ENCODE measurements around the gene LSM14A.

Gene LSM14A

DNA sequence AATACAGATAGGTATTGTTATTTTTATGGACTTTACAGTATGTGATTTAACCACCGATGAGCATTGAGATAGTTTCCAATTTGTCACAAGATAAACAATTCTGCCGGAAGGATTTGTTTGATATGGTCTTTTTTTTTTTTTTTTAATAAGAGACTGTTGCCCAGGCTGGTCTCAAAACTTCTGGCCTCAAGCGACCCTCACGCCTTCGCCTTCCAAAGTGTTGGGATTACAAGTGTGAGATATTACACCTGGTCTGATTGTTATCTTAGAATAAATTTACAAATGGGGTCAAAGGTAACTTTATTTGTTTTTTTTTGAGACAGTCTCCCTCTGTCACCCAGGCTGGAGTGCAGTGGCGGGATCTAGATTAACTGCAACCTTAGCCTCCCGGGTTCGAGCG, 83.2 kb downstream of the LSM14A start:
- no peak for DNase-seq (ENCODE audit: low read depth in 2 of 2)

DNA sequence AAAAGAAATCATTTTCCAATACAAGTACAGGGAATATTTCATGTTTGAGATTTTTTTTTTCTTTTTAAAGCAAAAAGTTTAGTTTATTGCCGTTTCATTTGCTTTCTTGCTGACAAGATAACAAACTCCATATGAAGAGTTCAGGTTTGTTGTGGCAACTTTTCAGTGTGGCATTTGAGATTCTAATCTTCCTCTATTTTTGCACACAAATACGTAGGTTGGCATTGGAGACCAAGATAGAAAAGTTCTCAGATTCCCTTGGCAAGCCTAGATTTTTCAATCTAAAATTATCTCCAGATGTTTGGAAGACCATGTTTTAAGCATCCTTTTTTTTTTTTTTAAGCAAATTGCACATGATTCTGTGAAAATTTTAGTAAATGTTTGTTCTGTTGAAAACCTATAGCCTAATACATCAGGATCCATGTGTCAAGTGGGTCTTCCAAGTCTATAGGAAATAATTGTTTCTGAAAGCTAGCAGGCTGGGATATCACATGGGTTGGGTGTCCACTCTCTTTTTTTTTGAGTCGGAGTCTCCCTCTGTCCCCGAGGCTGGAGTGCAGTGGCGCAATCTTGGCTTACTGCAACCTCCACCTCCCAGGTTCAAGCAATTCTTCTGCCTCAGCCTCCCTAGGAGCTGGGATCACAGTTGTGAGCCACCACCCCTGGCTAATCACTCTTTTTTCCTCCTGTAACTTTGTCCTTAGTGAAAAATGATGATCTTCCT, 84.7 kb downstream of the LSM14A start:
- no peak for DNase-seq (ENCODE audit: low read depth in 2 of 2)

DNA sequence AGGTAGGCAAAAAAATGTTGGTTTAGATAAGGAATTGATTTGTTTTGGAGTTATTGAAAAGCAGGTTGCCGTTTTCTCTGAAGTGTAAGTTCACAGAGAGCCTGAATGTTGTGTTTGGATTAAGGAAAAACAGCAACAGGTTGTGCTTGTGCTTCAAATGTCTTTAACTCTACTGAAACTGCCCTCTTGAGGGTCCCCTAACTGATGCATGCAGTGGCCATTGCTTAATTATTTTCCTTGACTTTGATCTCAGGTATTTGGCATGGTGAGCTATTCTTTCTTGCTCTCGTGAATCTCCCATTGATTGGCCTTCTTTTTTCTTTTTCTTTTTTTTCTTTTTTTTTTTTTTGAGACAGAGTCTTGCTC, 85.2 kb downstream of the LSM14A start:
- no peak for DNase-seq (ENCODE audit: low read depth in 2 of 2)

DNA sequence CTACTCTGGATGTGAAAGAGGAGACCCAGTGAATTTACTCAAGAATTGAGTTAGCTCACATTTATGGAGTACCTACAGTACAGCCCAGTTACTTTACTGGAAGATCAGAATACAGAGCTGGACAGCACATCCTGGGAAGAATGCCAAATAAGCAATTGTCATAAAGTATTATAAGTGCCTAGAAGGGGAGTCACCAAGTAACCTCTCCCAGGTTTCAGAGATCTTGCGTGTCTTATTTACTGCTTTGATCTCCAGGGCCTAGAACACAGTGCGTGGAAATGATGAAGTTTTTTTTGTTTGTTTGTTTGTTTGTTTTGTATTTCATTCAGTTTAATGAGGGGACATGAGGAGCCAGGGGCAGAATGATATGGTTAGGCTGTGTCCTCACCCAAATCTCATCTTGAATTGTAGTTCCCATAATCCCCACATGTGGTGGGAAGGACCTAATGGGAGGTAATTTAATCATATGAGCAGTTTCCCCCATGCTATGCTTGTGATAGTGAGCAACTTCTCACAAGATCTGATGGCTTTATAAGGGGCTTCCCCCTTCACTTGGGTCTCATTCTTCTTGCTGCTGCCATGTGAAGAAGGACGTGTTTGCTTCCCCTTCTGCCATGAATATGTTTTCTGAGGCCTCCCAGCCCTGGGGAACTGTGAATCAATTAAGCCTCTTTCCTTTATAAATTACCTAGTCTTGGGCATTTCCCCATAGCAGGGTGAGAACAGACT, 87.2 kb downstream of the LSM14A start:
- DNase-seq (ENCODE audit: low read depth in 2 of 2) = no peak

DNA sequence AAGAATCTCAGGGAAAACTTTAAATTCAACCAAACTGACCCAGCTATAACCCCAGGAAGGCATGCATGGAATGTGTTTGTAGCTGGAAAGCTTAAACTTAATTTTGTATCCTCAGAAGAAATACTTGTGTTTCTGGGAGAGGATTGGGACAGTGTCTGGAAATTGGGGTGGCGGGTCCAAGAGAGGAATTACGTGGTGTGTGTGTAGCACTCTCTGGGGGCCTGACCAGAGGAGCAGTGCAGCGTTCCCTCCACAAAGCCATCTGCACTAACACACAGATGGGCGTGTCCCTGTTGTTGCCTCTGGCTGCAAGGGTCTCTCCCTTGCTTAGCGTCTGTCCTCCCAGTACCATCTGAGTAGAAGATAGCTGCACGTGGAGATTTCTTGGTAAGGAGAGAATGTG, 88.5 kb downstream of the LSM14A start:
- no peak for DNase-seq (ENCODE audit: low read depth in 2 of 2)

DNA sequence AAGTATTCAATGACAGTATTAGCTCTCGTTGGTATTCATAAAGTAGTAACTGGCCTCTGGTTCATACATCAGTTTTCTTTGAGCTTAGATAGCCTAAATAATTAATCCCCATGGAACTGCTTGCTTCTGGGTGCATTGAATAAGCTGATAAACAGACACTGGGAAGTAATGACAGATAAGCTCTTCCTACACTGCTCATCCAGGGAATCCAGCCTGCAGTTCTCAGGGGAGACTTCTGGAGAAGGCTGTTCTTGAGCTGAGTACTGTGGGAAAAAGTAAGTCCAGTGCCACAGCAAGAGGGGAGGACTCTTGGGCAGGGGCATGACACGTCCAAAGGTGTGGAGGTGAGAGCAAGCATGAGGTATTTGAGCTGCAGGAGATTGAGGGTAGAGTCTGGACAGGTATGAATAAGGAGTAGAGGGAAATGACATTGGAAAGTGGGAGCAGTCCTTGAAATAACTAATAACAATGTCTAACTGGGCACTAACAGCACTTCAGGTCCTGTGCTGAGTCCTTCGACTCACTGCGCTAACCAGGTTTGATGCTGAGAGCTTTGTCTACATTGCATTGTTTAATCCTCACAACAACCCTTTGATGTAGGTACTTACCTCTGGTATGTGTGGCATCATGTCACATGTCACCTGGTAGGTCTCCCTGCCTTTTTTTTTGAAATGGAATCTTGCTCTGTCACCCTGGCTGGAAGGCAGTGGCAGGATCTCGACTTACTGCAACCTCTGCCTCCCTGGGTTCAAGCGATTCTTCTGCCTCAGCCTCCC, 89.2 kb downstream of the LSM14A start:
- DNase-seq (ENCODE audit: low read depth in 2 of 2) = no peak

DNA sequence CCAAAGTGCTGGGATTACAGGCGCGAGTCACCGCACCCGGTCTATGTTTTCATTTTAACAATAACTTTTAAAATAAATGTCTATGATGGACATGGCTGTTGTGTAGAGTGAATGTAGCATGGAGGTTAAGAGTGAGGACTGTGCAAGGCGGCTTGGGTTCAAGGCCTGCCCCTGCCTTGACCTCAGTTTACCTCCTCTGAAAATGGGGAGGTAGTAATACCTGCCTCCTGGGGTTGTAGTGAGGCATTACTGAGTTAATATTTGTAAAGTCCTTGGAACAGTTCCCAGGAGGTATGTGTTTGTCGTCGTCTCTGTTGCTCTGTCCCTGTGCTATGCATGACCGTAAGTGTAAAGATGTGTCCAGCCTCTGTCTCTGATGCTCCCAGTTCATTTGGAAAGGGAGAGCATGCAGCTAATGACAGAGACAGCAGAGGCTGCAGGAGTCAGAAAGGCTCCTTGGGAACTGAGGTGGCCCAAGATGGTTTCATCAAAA, 91.5 kb downstream of the LSM14A start:
- no peak for DNase-seq (ENCODE audit: low read depth in 2 of 2)

DNA sequence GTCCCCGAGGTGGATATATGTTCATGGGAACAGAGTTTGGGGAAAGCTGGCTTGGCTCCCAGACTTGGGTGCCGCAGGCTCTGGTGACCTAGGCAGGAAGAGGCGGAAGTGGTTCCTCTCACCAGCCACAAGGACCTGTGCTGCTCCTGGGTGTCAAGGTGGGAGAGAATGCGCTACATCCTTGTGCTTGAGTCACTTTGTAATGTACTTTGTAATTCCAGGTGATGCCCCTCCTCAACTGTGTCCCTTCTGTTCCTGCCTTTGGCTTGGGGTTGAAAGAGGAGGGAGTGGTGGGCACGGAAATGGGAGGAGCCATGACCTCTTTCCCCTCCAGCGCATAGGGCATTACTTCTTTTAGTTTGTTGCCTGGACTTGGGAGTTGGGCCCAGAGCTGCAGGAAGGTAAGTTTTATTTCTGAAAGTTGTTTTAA, 92.9 kb downstream of the LSM14A start:
- no peak for DNase-seq (ENCODE audit: low read depth in 2 of 2)

DNA sequence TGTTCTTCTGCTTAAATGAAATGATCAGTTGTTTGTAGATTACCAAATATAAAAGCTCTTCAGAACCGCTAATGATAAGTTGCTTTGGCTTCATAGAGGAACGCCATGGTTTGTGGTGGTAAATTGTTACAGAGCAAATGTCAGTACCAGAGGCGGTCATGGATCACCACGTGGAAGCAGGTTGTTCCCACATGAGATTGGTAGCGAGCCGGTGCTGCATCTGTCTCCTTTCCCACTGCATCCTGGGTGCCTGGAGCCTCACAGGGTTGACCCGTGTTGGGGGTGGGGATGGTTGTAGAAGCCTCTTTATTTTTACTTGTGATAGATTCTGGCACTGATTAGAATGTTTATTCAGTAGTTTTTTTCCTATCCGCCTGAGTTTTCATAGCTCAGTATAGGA, 96.8 kb downstream of the LSM14A start:
- no peak for DNase-seq (ENCODE audit: low read depth in 2 of 2)

DNA sequence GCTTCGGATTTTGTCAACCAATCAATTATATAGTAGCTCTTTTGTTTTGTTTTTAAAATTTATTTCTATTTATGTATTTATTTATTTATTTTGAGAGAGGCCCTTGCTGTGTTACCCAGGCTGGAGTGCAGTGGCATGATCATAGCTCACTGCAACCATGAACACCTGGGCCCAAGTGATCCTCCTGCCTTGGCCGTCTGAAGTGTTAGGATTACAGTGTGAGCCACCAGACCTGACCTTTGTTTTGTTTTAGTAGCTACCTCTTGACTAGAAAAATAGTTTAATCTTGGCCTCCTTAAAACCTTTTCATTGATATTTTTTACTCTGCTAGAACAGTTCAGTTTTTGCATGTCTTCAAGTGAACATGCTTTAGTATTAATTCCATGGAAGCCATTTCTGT, 97.2 kb downstream of the LSM14A start:
- DNase-seq (ENCODE audit: low read depth in 2 of 2) = no peak

DNA sequence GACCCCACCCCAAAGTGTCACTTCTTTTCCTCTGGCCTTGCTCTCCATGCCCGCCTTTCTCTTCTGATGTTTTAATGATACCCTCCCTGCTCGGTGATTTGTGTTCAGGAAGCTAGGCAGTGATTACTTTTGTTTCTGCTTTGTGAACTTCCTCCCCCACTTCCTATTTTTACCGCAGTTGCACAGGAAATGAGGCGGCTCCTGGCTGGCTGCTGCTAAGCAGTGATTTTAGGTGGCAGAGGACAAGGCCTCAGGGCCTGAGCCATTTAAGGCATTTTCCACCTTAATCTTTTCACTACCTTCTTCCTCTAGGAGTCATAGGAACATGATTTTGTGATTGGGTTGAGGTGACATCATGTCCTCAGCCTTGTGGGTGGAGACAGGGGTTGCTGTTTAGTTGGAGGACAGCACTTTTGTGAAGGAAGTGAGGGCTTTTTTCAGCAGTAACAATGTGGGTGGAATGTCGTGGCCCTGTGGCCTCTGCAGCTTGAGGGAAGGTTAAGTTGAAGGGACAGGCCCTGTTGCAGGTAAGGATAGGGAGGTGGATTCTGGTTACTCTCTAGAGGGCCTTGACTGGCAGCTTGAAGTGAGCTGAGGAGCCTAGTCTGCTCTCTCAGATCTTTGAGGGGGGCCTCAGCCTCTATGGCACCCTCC, 97.8 kb downstream of the LSM14A start:
- peak; percentile 30 to 34 for DNase-seq (ENCODE audit: low read depth in 2 of 2)

DNA sequence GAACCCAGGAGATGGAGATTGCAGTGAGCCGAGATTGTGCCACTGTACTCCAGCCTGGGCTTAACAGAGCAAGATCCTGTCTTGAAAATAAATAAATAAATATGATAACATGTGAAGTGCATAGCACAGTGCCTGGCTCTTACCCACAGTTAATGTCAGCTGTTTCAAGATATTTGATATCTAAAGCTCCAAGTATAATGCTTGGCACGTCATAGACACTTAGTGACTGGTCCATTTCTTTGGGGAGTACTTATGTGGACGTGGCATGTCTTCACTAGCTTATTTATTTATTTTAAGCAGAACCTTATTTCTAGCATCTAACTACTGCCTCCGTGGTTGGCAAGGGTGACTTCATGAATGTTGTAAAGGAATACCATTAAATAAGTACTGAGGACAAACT, 100.8 kb downstream of the LSM14A start:
- DNase-seq (ENCODE audit: low read depth in 2 of 2) = no peak

DNA sequence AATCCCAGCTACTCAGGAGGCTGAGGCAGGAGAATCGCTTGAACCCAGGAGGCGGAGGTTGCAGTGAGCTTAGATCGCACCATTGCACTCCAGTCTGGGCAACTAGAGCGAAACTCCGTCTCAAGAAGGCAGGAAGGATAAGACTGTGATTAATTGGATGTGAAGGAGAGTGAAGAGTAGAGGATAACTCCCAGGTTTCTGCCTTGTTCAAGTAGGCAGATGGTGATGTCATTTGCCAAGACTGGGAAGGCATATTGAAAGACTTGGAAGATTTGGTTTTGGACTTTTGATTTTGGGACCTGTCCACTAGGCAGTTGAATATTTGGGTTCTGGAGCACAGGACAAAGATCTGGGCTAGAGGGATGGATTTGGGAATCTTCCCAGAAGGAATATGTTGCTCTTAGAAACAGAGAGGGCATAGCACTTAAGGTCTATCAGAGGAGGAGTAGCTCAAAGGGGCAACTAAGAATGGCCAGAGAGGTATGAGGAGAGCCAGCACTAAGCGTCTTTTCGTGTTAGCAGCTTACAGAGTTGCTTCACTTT, 102.1 kb downstream of the LSM14A start:
- no peak for DNase-seq (ENCODE audit: low read depth in 2 of 2)

DNA sequence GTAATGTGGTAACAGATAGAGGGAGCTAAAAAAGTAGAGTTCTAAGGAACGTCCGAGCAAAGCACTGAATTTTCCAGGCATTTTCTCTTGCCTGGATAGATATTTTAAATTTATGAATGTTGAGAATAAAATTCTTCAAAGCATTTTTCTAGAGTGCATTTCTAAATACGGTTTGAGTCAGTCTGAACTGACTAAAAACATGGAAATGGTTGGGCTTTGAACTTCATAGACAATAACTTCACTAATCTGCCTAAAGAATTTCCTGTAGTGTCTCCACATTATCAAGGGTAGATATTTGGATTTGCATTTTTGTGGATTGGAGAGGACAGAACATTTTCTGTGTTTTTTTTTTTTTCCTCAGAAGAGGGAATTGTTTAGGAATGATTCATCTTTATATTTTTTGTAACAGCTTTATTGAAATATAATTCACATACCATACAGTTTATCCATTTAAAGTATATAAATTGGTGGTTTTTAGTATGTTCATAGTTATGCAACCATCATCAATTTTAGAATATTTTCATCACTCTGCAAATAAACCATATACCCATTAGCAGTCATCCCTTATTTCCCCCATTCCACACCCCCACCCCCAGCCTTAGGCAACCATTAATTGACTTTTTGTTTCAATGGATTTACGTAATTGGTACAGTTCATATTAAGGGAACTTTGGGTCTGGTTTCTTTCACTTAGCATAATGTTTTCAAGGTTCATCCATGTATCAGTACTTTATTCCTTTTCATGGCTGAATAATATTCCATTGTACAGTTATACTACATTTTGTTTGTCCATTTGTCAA, 102.7 kb downstream of the LSM14A start:
- DNase-seq (ENCODE audit: low read depth in 2 of 2) = no peak

DNA sequence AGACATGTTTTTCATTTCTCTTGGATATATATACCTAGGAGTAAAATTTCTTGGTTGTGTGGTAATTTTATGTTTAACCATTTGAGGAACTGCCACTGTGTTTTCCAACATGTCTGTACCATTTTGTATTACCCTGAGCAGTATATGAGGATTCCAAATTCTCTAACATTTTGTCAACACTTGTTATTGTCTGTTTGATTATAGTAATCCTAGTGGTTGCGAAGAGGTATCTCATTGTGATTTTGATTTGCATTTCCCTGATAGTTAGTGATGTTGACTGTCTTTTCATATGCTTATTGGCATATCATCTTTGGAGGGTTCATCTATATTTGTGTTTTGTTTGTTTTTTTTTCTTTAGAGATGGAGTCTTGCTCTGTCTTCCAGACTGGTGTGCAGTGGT, 103.4 kb downstream of the LSM14A start:
- DNase-seq (ENCODE audit: low read depth in 2 of 2) = no peak

DNA sequence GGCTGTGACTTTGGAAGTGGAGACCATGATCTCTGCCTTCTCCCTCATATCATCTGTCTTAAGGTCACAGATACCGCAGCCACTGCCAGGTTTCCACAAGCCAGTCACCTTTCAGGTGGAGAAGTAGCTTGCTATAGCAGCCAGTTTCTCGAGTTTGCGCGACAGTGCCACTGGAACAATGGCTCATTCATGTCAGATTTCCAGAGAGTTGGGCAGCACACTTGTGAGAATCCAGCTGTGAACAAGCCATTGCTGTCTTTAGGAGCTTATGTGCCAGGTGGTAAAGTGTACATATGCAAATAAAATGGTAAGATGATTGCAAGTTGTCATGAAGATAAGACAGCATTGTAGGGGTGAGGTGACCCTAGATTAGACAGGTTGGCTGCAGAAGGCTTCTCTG, 104.3 kb downstream of the LSM14A start:
- DNase-seq (ENCODE audit: low read depth in 2 of 2) = no peak

DNA sequence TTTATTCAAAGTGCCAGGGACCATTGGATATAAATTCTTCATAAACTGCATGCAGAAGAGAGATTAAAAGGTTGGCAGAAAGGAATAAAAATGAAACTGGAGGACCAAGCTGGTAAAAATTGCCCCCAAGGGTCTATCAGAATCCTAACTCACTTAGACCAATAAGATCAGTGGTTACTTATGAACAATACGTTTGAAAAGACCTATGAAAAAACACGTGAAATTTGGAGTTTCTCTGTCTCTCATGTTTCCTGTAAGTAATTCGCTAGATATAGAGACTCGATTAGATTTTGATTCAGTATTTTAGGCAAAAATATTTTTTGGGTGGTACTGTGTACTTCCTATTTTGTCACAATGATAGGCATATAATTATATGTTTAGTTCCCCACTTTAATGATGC, 104.9 kb downstream of the LSM14A start:
- no peak for DNase-seq (ENCODE audit: low read depth in 2 of 2)

DNA sequence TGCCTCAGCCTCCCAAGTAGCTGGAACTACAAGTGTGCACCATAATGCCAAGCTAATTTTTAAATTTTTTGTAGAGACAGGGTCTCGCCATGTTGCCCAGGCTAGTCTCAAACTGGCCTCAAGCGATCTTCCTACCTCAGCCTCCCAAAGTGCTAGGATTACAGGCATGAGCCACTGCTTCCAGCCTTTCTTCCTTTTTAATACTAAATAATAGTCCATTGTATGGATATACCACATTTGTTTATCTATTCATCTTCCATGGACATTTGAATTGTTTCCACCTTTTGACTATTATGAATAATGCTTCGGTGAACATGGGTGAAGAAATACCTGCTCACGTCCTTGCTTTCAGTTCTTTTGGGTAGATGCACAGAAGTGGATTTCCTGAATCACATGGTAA, 106.5 kb downstream of the LSM14A start:
- no peak for DNase-seq (ENCODE audit: low read depth in 2 of 2)
